HEK293 (cell line): ENCODE results near the gene IQSEC1.

ENCODE experiments used
- CTCF ChIA-PET: fragments of 350-600 bp; formaldehyde crosslinking; extraction: SDS; loops from one replicate; lab custom pipeline; 2021; ENCODE audit warnings: antibody characterized with exemption; lab: Yijun Ruan, JAX
- POLR2A ChIA-PET: fragments of 300-600 bp; formaldehyde crosslinking; extraction: SDS; loops from one replicate; lab custom pipeline; 2020; ENCODE audit warnings: antibody characterized with exemption, inconsistent platforms; lab: Yijun Ruan, JAX
- H3K27ac ChIP-seq: fragments of 200-500 bp; sonication (Bioruptor generic); 2 replicates; pipeline ENCODE4 v1.5.1; 2014; ENCODE audit warnings: low read depth, low read length, control low read depth, inconsistent platforms; ENCODE audit errors: extremely low read depth
- H3K36me3 ChIP-seq, 2 experiments: fragments of 200-500 bp in 1 of 2; sonication (Bioruptor generic) in 1 of 2; 1 replicate in 1 of 2; 2 replicates in 1 of 2; pipeline ENCODE4 v1.5.1; 2014 to 2017; ENCODE audit warnings: inconsistent platforms in 2 of 2, low read length in 2 of 2; ENCODE audit not compliant: control insufficient read depth in 2 of 2, insufficient read depth in 1 of 2
- H3K4me1 ChIP-seq: fragments of 200-500 bp; sonication (Bioruptor generic); 2 replicates; pipeline ENCODE4 v1.5.1; 2014; ENCODE audit warnings: mild to moderate bottlenecking, low read length, inconsistent platforms; ENCODE audit not compliant: control insufficient read depth, insufficient read depth
- H3K4me3 ChIP-seq: 2 replicates; pipeline ENCODE4 v1.5.1; 2011; ENCODE audit warnings: low read depth, mild to moderate bottlenecking, control low read depth, low read length, moderate library complexity
- H3K9me3 ChIP-seq: fragments of 200-500 bp; sonication (Bioruptor generic); 2 replicates; pipeline ENCODE4 v1.5.1; 2014; ENCODE audit warnings: low read depth, low read length, inconsistent platforms; ENCODE audit not compliant: control insufficient read depth, insufficient read depth
- BCL11B ChIP-seq: fragments of 450-650 bp; formaldehyde crosslinking; IDR thresholded peaks from 2 replicates; pipeline ENCODE4 v1.5.1; 2016; ENCODE audit warnings: low read depth, missing biosample characterization, missing genetic modification characterization
- EGR2 ChIP-seq: fragments of 450-650 bp; formaldehyde crosslinking; IDR thresholded peaks from 2 replicates; pipeline ENCODE4 v1.5.1; 2016; ENCODE audit warnings: low read depth, missing biosample characterization, missing genetic modification characterization
- GLI2 ChIP-seq: fragments of 450-650 bp; formaldehyde crosslinking; IDR thresholded peaks from 2 replicates; pipeline ENCODE4; 2017; ENCODE audit warnings: missing biosample characterization, missing genetic modification characterization, low read depth, borderline replicate concordance
- PRDM1 ChIP-seq: fragments of 450-650 bp; formaldehyde crosslinking; IDR thresholded peaks from 2 replicates; pipeline ENCODE4; 2016; ENCODE audit warnings: missing biosample characterization, missing genetic modification characterization
- SP7 ChIP-seq: fragments of 450-650 bp; formaldehyde crosslinking; IDR thresholded peaks from 2 replicates; pipeline ENCODE4 v1.5.1; 2016; ENCODE audit warnings: missing biosample characterization, missing genetic modification characterization
- TSHZ1 ChIP-seq: fragments of 450-650 bp; formaldehyde crosslinking; IDR thresholded peaks from 2 replicates; pipeline ENCODE4 v1.5.1; 2016; ENCODE audit warnings: missing biosample characterization, missing genetic modification characterization, borderline replicate concordance
- ZBTB49 ChIP-seq: fragments of 450-650 bp; formaldehyde crosslinking; IDR thresholded peaks from 2 replicates; pipeline ENCODE4 v1.5.1; 2016; ENCODE audit warnings: missing biosample characterization, missing genetic modification characterization, low read depth
- ZNF2 ChIP-seq: fragments of 450-650 bp; formaldehyde crosslinking; IDR thresholded peaks from 2 replicates; pipeline ENCODE4 v1.5.1; 2016; ENCODE audit warnings: missing biosample characterization, missing genetic modification characterization
- ZNF23 ChIP-seq: fragments of 450-650 bp; formaldehyde crosslinking; IDR thresholded peaks from 2 replicates; pipeline ENCODE4 v1.5.1; 2016; ENCODE audit warnings: missing biosample characterization, missing genetic modification characterization, borderline replicate concordance
- ZNF341 ChIP-seq: fragments of 450-650 bp; formaldehyde crosslinking; IDR thresholded peaks from 2 replicates; pipeline ENCODE4; 2016; ENCODE audit warnings: low read depth, missing biosample characterization, missing genetic modification characterization
- ZNF404 ChIP-seq: fragments of 450-650 bp; formaldehyde crosslinking; IDR thresholded peaks from 2 replicates; pipeline ENCODE4 v1.5.1; 2017; ENCODE audit warnings: missing biosample characterization, missing genetic modification characterization
- ZNF501 ChIP-seq: fragments of 450-650 bp; formaldehyde crosslinking; IDR thresholded peaks from 2 replicates; pipeline ENCODE4 v1.5.1; 2016; ENCODE audit warnings: missing biosample characterization, missing genetic modification characterization
- ZNF561 ChIP-seq: fragments of 450-650 bp; IDR thresholded peaks from 2 replicates; pipeline ENCODE4 v1.5.1; 2018; ENCODE audit warnings: missing biosample characterization, missing genetic modification characterization, borderline replicate concordance
- ZNF571 ChIP-seq: fragments of 450-650 bp; formaldehyde crosslinking; IDR thresholded peaks from 2 replicates; pipeline ENCODE4 v1.5.0; 2017; ENCODE audit warnings: missing biosample characterization, missing genetic modification characterization
- ZNF580 ChIP-seq: fragments of 450-650 bp; formaldehyde crosslinking; IDR thresholded peaks from 2 replicates; pipeline ENCODE4 v1.5.1; 2016; ENCODE audit warnings: missing biosample characterization, missing genetic modification characterization
- ZNF626 ChIP-seq: fragments of 450-650 bp; sonication (Bioruptor Pico); formaldehyde crosslinking; IDR thresholded peaks from 2 replicates; pipeline ENCODE4 v1.5.1; 2018; ENCODE audit warnings: missing biosample characterization, missing genetic modification characterization, inconsistent platforms
- ZNF677 ChIP-seq: fragments of 450-650 bp; IDR thresholded peaks from 2 replicates; pipeline ENCODE4 v1.5.0; 2018; ENCODE audit warnings: missing biosample characterization, mild to moderate bottlenecking, missing genetic modification characterization, moderate library complexity
- ZNF792 ChIP-seq: fragments of 450-650 bp; formaldehyde crosslinking; IDR thresholded peaks from 2 replicates; pipeline ENCODE4 v1.5.1; 2016; ENCODE audit warnings: missing biosample characterization, missing genetic modification characterization

Gene IQSEC1

GRCh38 chr3:12861611-12862010 is 211.6 kb downstream of the IQSEC1 start (continued):
- no peak for TF ChIP-seq TSHZ1 (tag by site-specific recombination)

GRCh38 chr3:12859840-12860239 is 213.4 kb downstream of the IQSEC1 start:
- CTCF ChIA-PET: interaction anchor here (0.6 to 1.5 kb wide), 3 partner anchors 32 to 123 kb away, joined by 3 to 5 read pairs (median 3); no protein-coding TSS in a partner anchor

GRCh38 chr3:12856626-12857025 is 216.6 kb downstream of the IQSEC1 start:
- no peaks in the 10 kb centered on the region for H3K36me3 ChIP-seq
- ChIA-PET CTCF (interaction anchor here (1.6 kb wide), 1 partner anchor 15 kb away, joined by 7 read pairs; the partner anchor contains the start of gene RPL32), POLR2A (no interaction called here)
- H3K9me3 ChIP-seq: no peaks in the 10 kb centered on the region
- H3K4me1 ChIP-seq: no peaks in the 10 kb centered on the region
- H3K4me3 ChIP-seq: no peak overlapping the region
- H3K27ac ChIP-seq: no peak overlapping the region
- TF ChIP-seq ZNF561 (tag by site-specific recombination): no peak
- TF ChIP-seq ZNF23 (tag by site-specific recombination): no peak
- TF ChIP-seq EGR2 (tag by site-specific recombination): no peak
- no peak for TF ChIP-seq ZNF792 (tag by site-specific recombination)
- TF ChIP-seq ZBTB49 (tag by site-specific recombination): no peak
- TF ChIP-seq ZNF580: no peak
- no peak for TF ChIP-seq ZNF404 (tag by site-specific recombination)
- no peak for TF ChIP-seq ZNF626 (tag by site-specific recombination)
- TF ChIP-seq SP7 (tag by site-specific recombination): no peak
- TF ChIP-seq GLI2 (tag by site-specific recombination): no peak

More at GRCh38 chr3:12859840-12860239, 213.4 kb downstream of the IQSEC1 start:
- TF ChIP-seq ZNF341 (tag by site-specific recombination) (no peak), BCL11B (tag by site-specific recombination) (no peak), ZNF571 (tag by site-specific recombination) (no peak), ZNF501 (tag by site-specific recombination) (no peak), ZNF2 (tag by site-specific recombination) (no peak), ZNF677 (tag by site-specific recombination) (no peak), PRDM1 (tag by site-specific recombination) (no peak)
- Histone ChIP-seq H3K4me3 (no peak overlapping the region), H3K36me3 (no peaks in the 10 kb centered on the region), H3K4me1 (no peaks in the 10 kb centered on the region), H3K27ac (no peak overlapping the region), H3K9me3 (no peaks in the 10 kb centered on the region)
- POLR2A ChIA-PET: interaction anchor here (0.5 kb wide), 1 partner anchor 125 kb away, joined by 4 read pairs; no protein-coding TSS in a partner anchor
